ENCODE data around the gene FOXP1. TPM values are rescaled to one million over a fixed set of nuclear protein-coding genes. Genes with fewer than 3 reads are reported as not detected.

Gene FOXP1
- total RNA-seq, 2 donors from 2014 or later, result 41.7 to 94.3 TPM

DNA sequence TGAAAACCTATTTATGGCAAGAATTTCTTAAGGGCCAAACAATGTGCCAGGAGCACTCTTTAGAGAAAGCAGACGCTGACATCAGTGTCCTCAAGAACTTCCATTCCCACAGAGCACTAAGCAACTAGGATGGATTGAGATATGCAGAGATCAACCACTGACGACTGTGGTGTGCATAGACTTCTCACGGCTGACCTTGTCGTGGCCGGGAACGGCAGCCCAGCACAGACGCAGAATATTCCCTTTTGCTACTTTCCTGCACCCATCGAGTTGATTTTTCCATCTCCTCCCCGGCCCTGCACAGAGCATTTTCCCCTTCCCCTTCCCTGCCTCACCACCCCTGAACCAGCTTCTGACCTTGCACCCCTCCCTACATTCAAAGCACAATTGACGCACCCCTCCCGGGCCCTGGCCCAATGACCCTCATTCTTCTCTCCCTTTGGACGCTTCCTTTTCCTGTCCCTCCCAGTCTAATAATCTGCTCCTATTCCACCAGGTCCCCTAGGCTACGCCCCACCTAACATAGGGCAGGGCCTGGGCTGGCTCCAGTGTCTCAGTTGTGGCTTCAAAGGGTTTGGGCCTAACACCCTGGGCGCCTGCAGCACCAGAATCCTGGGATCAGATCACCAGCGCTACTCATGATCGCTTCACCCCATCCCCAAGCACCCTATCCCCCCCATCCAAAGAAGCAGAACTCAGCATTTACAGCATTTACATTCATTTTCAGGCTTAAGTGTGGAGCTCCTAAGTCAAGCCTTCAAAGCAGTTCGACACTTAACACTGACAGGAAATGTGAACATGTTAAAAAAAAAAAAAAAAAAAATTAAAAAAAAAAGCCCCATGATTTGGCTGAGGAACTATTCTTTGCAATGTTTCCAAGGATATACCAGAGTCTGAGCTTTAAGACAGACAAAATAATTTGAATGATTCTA is 151.2 kb downstream of the FOXP1 start:
- Histone ChIP-seq H3K27me3 (ENCODE audit: control insufficient read depth, insufficient read depth, low read length, poor library complexity, severe bottlenecking) (peaks cover 5% of the 10 kb centered on the region), H3K4me3 (ENCODE audit: low read length) (no peak overlapping the region), H3K9ac (ENCODE audit: extremely low read depth, low read length, poor library complexity, severe bottlenecking) (no peak overlapping the region), H3K9me3 (ENCODE audit: control insufficient read depth, low read length) (no peaks in the 10 kb centered on the region), H3K27ac (ENCODE audit: low read depth, low read length) (no peak overlapping the region), H3K4me1 (ENCODE audit: control insufficient read depth, insufficient read depth, low read length) (no peaks in the 10 kb centered on the region), H3K36me3 (ENCODE audit: control insufficient read depth, insufficient read depth, low read length) (no peaks in the 10 kb centered on the region)
- Mint-ChIP-seq H3K36me3 (ENCODE audit: low read depth) (peaks cover 19% of the 10 kb centered on the region), H3K4me1 (peaks cover 48% of the 10 kb centered on the region), H3K4me3 (no peak overlapping the region), H3K27ac (peak overlapping the region; percentile 69), H3K9me3 (peaks cover 12% of the 10 kb centered on the region), H3K27me3 (ENCODE audit: insufficient read depth) (peaks cover 8% of the 10 kb centered on the region)
- TF ChIP-seq, protein P1, sequence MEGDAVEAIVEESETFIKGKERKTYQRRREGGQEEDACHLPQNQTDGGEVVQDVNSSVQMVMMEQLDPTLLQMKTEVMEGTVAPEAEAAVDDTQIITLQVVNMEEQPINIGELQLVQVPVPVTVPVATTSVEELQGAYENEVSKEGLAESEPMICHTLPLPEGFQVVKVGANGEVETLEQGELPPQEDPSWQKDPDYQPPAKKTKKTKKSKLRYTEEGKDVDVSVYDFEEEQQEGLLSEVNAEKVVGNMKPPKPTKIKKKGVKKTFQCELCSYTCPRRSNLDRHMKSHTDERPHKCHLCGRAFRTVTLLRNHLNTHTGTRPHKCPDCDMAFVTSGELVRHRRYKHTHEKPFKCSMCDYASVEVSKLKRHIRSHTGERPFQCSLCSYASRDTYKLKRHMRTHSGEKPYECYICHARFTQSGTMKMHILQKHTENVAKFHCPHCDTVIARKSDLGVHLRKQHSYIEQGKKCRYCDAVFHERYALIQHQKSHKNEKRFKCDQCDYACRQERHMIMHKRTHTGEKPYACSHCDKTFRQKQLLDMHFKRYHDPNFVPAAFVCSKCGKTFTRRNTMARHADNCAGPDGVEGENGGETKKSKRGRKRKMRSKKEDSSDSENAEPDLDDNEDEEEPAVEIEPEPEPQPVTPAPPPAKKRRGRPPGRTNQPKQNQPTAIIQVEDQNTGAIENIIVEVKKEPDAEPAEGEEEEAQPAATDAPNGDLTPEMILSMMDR (conservative IDR thresholded peaks at IDR 0.05), result no peak
- WGBS, 2 experiments (ENCODE audit: insufficient coverage in 1 of 2, insufficient read length in 1 of 2), result 93% methylated on average over 13 to 17 of the region's 17 CpGs
- DNase-seq, result no peak

DNA sequence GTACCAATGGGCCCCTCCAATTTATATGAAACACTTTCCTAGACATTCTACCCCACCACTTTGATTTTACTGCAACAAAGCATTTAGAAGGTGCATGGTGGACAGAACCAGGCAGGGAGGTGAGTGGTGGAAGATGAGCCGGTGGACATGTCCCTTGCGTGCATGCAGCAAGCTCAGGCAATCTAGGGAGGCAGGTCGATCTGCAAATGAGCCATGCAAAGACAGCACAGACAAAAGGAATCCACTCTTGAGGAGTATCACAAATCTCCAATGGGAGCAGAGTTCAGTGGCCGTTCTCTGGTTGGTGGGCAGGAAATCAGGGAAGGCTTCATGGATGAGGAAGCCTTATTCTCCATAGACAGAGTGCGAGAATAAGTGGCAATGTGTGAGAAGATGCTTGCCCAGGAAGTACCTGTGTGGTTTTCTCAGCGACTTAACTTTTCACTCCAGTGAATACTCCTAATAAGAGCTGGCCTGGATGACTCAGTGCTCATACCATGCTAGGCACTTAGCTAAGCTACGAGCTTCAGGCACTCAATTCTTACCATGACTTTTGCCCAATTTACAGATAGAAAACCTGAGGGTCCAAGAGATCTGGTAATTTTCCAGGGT is 152.5 kb downstream of the FOXP1 start:
- no peaks in the 10 kb centered on the region for H3K9me3 ChIP-seq (ENCODE audit: control insufficient read depth, low read length)
- 91 to 96% methylated on average over 7 of the region's 7 CpGs for WGBS, 2 experiments (ENCODE audit: insufficient coverage in 1 of 2, insufficient read length in 1 of 2)
- DNase-seq, result no peak
- peaks cover 48% of the 10 kb centered on the region for H3K4me1 Mint-ChIP-seq
- H3K27ac ChIP-seq (ENCODE audit: low read depth, low read length), result no peak overlapping the region
- H3K36me3 Mint-ChIP-seq (ENCODE audit: low read depth), result peaks cover 6% of the 10 kb centered on the region
- no peak overlapping the region for H3K4me3 Mint-ChIP-seq
- H3K4me1 ChIP-seq (ENCODE audit: control insufficient read depth, insufficient read depth, low read length), result no peaks in the 10 kb centered on the region
- H3K4me3 ChIP-seq (ENCODE audit: low read length), result no peak overlapping the region
- no peak overlapping the region for H3K9ac ChIP-seq (ENCODE audit: extremely low read depth, low read length, poor library complexity, severe bottlenecking)
- no peaks in the 10 kb centered on the region for H3K27me3 ChIP-seq (ENCODE audit: control insufficient read depth, insufficient read depth, low read length, poor library complexity, severe bottlenecking)
- H3K27me3 Mint-ChIP-seq (ENCODE audit: insufficient read depth), result no peaks in the 10 kb centered on the region
- no peak overlapping the region for H3K27ac Mint-ChIP-seq
- peaks cover 7% of the 10 kb centered on the region for H3K9me3 Mint-ChIP-seq
- TF ChIP-seq, protein P1 (conservative IDR thresholded peaks at IDR 0.05), result no peak
- H3K36me3 ChIP-seq (ENCODE audit: control insufficient read depth, insufficient read depth, low read length), result no peaks in the 10 kb centered on the region

DNA sequence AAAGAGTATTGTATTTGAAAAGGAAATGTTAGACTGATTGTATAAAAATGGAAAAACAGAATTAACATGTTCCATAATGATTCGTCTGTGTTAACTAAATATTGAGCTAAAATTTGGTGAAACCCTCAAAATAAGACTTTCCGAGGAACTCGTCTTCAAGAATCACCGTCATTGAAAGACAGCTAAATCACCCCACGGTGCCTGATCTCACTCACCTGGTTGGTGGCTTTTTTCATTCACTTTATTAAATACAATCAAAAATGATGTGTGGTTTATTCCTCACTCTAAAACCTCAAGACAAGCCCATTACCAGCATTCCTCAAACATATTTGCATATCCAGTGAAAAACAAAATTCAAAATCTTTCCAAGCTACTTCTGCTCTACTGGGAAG is 153.9 kb downstream of the FOXP1 start:
- Histone ChIP-seq H3K4me3 (ENCODE audit: low read length) (no peak overlapping the region), H3K36me3 (ENCODE audit: control insufficient read depth, insufficient read depth, low read length) (no peaks in the 10 kb centered on the region), H3K4me1 (ENCODE audit: control insufficient read depth, insufficient read depth, low read length) (no peaks in the 10 kb centered on the region), H3K9ac (ENCODE audit: extremely low read depth, low read length, poor library complexity, severe bottlenecking) (no peak overlapping the region), H3K9me3 (ENCODE audit: control insufficient read depth, low read length) (no peaks in the 10 kb centered on the region), H3K27me3 (ENCODE audit: control insufficient read depth, insufficient read depth, low read length, poor library complexity, severe bottlenecking) (no peaks in the 10 kb centered on the region), H3K27ac (ENCODE audit: low read depth, low read length) (no peak overlapping the region)
- 81 to 87% methylated on average over 4 to 5 of the region's 5 CpGs for WGBS, 2 experiments (ENCODE audit: insufficient coverage in 1 of 2, insufficient read length in 1 of 2)
- H3K36me3 Mint-ChIP-seq (ENCODE audit: low read depth), result peaks cover 6% of the 10 kb centered on the region
- H3K9me3 Mint-ChIP-seq, result peaks cover 1% of the 10 kb centered on the region
- no peak for DNase-seq
- TF ChIP-seq, protein P1 (conservative IDR thresholded peaks at IDR 0.05), result no peak
- H3K27me3 Mint-ChIP-seq (ENCODE audit: insufficient read depth), result no peaks in the 10 kb centered on the region
- H3K4me1 Mint-ChIP-seq, result peaks cover 48% of the 10 kb centered on the region
- H3K4me3 Mint-ChIP-seq, result no peak overlapping the region
- peak overlapping the region; percentile 74 for H3K27ac Mint-ChIP-seq
